Erythroblast (primary cell): ENCODE measurements around the gene SPNS3.

Experiments
- DNase-seq, 2 experiments: peaks; one replicate each; lab custom pipeline; 2025; lab: John Stamatoyannopoulos, UW
- GATA1 ChIP-seq: IDR thresholded peaks from 2 replicates; pipeline ENCODE4 v1.6.1; 2011; ENCODE audit warnings: low read depth, mild to moderate bottlenecking, control low read depth, low read length, moderate library complexity
- POLR2A ChIP-seq: IDR thresholded peaks from 2 replicates; pipeline ENCODE4 v1.6.1; 2011; ENCODE audit warnings: mild to moderate bottlenecking, low read length

The SPNS3 gene

GRCh38 chr17:4412933-4413831, 20.6 kb upstream of the SPNS3 start:
- DNase-seq: peak; percentile 84 to 92
- TF ChIP-seq POLR2A (no peak), GATA1 (no peak)

GRCh38 chr17:4417129-4417667, 16.5 kb upstream of the SPNS3 start:
- no peak for DNase-seq
- no peak for TF ChIP-seq POLR2A
- TF ChIP-seq GATA1: no peak

DNA sequence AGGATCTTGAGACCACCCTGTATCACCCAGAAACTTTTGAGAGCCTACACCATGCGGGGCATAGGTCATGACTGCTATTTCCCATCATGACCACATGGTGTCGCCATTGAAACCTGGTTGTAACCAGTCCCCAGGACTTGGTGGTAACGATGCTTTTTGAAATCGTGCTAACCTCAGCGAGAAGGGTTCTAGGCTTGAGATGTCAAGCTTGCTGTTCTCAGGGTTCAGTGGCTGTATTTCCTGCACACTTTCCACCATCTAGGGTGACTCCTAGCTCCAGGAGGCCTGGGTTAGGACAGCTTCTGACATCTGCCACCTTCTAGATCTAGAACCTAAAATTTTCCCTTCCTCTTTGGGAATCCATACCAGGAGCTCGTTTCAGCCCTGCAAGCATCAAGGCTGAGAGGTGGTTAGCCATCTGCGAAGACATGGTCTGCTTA, 13.0 kb upstream of the SPNS3 start:
- peak; percentile 66 to 78 for DNase-seq
- no peak for TF ChIP-seq GATA1
- no peak for TF ChIP-seq POLR2A

DNA sequence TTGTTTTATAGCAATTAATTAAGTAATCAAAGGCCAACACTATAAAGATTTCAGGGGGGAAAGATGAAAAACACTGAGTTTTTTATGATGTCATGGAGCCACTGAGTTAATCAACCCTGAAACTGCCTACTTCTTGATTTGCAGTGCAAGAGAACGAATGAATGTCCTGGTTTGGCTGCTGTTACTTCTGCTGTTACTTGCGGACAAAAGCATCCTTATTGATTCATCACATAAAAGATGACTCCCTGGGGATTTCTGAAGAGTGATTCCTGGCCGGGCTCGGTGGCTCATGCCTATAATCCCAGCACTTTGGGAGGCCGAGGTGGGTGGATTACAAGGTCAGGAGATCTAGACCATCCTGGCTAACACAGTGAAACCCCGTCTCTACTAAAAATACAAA, 10.9 kb upstream of the SPNS3 start:
- no peak for TF ChIP-seq POLR2A
- no peak for TF ChIP-seq GATA1
- DNase-seq: no peak

- no peak for DNase-seq
- TF ChIP-seq POLR2A: no peak
- TF ChIP-seq GATA1: no peak
These were observed 8.3 kb upstream of the SPNS3 start for GRCh38 chr17:4425398-4425797.

DNA sequence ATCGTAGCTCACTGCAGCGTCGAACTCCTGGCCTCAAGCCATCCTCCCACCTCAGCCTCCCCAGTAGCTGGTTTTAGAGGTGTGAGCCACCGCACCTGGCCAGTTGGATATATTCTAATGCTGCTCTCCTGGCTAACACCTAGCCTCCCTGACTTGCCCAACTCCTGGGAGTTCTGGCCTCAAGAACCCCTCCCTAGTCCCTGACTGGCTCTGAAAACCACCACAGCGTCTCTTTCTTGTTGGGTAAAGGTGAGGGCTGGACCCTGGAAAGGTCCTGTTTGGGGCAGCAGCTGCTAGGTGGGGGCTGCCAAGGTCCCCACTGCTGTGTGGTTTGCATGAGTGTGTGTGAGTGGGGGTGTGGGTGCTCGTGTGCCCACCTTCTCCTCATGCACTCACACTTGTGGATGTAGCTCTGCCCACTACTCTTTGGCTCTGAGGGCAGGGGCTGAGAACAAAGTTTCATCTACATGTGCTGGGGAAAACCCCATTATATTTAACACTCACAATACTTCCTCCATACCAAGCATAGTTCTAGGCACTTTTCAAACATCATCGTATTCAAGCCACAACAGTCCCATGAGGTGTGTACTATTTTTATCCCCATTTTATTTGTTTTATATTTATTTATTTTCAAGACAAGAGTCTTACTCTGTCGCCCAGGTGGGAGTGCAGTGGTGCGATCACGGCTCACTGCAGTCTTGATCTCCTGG, 7.1 kb upstream of the SPNS3 start:
- TF ChIP-seq POLR2A (no peak), GATA1 (no peak)
- DNase-seq: no peak

- TF ChIP-seq POLR2A: no peak
- no peak for TF ChIP-seq GATA1
- no peak for DNase-seq
These were observed 6.2 kb upstream of the SPNS3 start for GRCh38 chr17:4427505-4427904.

DNA sequence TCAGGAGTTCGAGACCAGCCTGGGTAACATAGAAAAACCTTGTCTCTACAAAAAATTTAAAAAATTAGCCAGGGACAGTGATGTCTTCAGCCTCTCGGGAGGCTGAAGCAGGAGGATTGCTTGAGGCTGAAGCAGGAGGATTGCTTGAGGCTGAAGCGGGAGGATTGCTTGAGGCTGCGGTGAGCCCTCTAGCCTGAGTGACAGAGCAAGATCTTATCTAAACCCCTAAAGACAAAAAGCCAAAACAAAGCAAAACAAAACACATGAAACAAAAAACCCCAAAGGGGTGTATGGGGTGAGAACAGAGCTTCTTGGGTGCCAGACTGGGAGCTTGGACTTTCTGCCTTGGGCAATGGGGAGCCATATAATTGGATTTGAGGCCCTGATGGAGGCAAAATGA, 2.6 kb downstream of the SPNS3 start:
- DNase-seq: no peak

GRCh38 chr17:4436846-4437245, 3.1 kb downstream of the SPNS3 start:
- TF ChIP-seq POLR2A (no peak), GATA1 (no peak)

More for the DNA sequence above, 2.6 kb downstream of the SPNS3 start:
- TF ChIP-seq POLR2A (no peak), GATA1 (no peak)

GRCh38 chr17:4438162-4438944, 4.6 kb downstream of the SPNS3 start:
- TF ChIP-seq POLR2A: no peak
- no peak for DNase-seq

More at GRCh38 chr17:4436846-4437245, 3.1 kb downstream of the SPNS3 start:
- DNase-seq: no peak

DNA sequence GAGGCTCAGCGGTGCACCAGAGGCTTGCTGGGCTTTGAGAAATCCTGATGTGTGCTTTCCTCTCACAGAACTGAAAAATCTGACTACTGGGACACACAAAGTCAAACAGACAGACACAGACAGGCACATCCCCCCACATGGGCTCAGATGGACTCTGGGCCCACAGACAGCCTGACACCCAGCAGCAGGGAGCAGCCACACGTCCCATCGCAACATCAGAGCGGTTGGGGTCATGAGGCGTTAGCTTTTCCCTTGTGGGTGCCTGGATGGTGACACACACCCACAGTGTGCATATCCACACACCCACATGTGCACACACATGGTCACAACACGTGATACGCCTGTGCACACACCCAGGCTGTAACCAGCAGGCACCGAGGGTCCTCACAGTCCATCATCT, 6.3 kb downstream of the SPNS3 start:
- TF ChIP-seq POLR2A (no peak), GATA1 (no peak)
- DNase-seq: no peak

- TF ChIP-seq POLR2A: no peak
- TF ChIP-seq GATA1: no peak
- peak; percentile 24 to 58 for DNase-seq
These were observed 7.2 kb downstream of the SPNS3 start for GRCh38 chr17:4440690-4441686.

- TF ChIP-seq POLR2A (no peak), GATA1 (no peak)
- DNase-seq: no peak
These were observed 8.8 kb downstream of the SPNS3 start for GRCh38 chr17:4442582-4442981.
